ENCODE data around the gene FAM193A. TPM values are rescaled to one million over a fixed set of nuclear protein-coding genes. Genes with fewer than 3 reads are reported as not detected.

FAM193A gene
- polyA plus RNA-seq, 1 experiment: 5.9 TPM

GRCh38 chr4:2489841-2490552, 46.5 kb upstream of the FAM193A start:
- no peak for DNase-seq (ENCODE audit: low read depth, low spot score)
- ChIA-PET POLR2A (interaction anchor here (1.1 kb wide), 1 partner anchor 228 kb away, joined by 3 read pairs; the partner anchor contains the start of gene MXD4), CTCF (interaction anchor here (1.2 kb wide), 1 partner anchor 270 kb away, joined by 4 read pairs; no protein-coding TSS in a partner anchor)
- Histone ChIP-seq H3K4me3 (ENCODE audit: low read depth, low read length) (no peak overlapping the region), H3K27me3 (ENCODE audit: control insufficient read depth, insufficient read depth, low read length) (no peaks in the 10 kb centered on the region), H3K9me3 (ENCODE audit: control insufficient read depth, insufficient read depth, low read length) (no peaks in the 10 kb centered on the region), H3K27ac (ENCODE audit: low read depth, low read length) (no peak overlapping the region)
- TF ChIP-seq, protein P1, sequence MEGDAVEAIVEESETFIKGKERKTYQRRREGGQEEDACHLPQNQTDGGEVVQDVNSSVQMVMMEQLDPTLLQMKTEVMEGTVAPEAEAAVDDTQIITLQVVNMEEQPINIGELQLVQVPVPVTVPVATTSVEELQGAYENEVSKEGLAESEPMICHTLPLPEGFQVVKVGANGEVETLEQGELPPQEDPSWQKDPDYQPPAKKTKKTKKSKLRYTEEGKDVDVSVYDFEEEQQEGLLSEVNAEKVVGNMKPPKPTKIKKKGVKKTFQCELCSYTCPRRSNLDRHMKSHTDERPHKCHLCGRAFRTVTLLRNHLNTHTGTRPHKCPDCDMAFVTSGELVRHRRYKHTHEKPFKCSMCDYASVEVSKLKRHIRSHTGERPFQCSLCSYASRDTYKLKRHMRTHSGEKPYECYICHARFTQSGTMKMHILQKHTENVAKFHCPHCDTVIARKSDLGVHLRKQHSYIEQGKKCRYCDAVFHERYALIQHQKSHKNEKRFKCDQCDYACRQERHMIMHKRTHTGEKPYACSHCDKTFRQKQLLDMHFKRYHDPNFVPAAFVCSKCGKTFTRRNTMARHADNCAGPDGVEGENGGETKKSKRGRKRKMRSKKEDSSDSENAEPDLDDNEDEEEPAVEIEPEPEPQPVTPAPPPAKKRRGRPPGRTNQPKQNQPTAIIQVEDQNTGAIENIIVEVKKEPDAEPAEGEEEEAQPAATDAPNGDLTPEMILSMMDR (IDR thresholded peaks at IDR 0.05; ENCODE audit: low read depth, low read length): no peak

DNA sequence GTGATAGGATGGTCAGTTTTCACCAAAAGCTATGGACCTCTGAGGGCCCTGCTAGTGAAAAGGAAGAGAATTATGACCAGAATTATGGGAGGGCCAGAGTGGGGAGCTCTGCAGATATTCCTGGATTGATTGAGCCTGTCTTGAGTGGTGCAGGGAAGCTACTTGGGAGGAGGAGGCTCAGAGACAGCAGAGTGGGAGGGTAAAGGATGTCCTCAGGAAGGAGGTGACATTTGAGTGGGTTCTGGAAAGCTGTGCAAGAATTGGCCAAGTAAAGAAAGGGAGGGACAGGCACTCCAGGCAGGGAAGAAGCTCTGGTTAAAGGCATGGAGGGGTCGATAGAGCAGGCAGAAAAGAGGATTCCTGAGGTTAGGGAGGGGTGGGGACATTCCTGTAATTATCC, 43.5 kb upstream of the FAM193A start:
- no peaks in the 10 kb centered on the region for H3K9me3 ChIP-seq (ENCODE audit: control insufficient read depth, insufficient read depth, low read length)
- no peak overlapping the region for H3K4me3 ChIP-seq (ENCODE audit: low read depth, low read length)
- TF ChIP-seq, protein P1 (IDR thresholded peaks at IDR 0.05; ENCODE audit: low read depth, low read length): no peak
- POLR2A ChIA-PET: interaction anchor here (0.6 kb wide), 1 partner anchor 30 kb away, joined by 8 read pairs; no protein-coding TSS in a partner anchor
- no peak overlapping the region for H3K27ac ChIP-seq (ENCODE audit: low read depth, low read length)
- CTCF ChIA-PET: no interaction called here
- no peaks in the 10 kb centered on the region for H3K27me3 ChIP-seq (ENCODE audit: control insufficient read depth, insufficient read depth, low read length)
- DNase-seq (ENCODE audit: low read depth, low spot score): no peak

- CTCF ChIA-PET: interaction anchor here (2.0 kb wide), 1 partner anchor 275 kb away, joined by 7 read pairs; no protein-coding TSS in a partner anchor
- Histone ChIP-seq H3K9me3 (ENCODE audit: control insufficient read depth, insufficient read depth, low read length) (no peaks in the 10 kb centered on the region), H3K4me3 (ENCODE audit: low read depth, low read length) (no peak overlapping the region), H3K27me3 (ENCODE audit: control insufficient read depth, insufficient read depth, low read length) (no peaks in the 10 kb centered on the region), H3K27ac (ENCODE audit: low read depth, low read length) (no peak overlapping the region)
- POLR2A ChIA-PET: no interaction called here
- TF ChIP-seq, protein P1 (IDR thresholded peaks at IDR 0.05; ENCODE audit: low read depth, low read length): no peak
- DNase-seq (ENCODE audit: low read depth, low spot score): no peak
These were observed 41.5 kb upstream of the FAM193A start for GRCh38 chr4:2494992-2495391.

GRCh38 chr4:2497324-2497723, 39.1 kb upstream of the FAM193A start:
- TF ChIP-seq, protein P1 (IDR thresholded peaks at IDR 0.05; ENCODE audit: low read depth, low read length): no peak
- ChIA-PET POLR2A (no interaction called here), CTCF (no interaction called here)
- DNase-seq (ENCODE audit: low read depth, low spot score): no peak
- Histone ChIP-seq H3K27ac (ENCODE audit: low read depth, low read length) (no peak overlapping the region), H3K27me3 (ENCODE audit: control insufficient read depth, insufficient read depth, low read length) (no peaks in the 10 kb centered on the region), H3K4me3 (ENCODE audit: low read depth, low read length) (no peak overlapping the region), H3K9me3 (ENCODE audit: control insufficient read depth, insufficient read depth, low read length) (no peaks in the 10 kb centered on the region)

DNA sequence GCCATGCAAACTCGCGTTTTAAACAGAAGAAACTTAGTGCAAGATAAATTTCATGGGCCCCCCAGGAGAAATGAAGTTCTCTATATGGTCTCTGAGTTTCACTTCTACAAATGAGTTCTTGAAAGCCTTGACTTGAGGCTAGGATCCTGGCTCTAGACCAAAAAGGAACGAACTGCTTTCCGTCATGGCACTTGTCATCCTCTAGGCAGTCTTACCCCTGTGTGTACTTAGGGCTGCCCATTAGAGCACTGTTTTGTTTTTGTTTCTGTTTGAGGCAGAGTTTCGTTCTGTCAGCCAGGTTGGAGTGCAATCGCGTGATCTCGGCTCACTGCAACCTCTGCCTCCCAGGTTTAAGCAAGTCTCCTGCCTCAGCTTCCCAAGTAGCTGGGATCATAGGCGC, 38.5 kb upstream of the FAM193A start:
- H3K9me3 ChIP-seq (ENCODE audit: control insufficient read depth, insufficient read depth, low read length): no peaks in the 10 kb centered on the region
- TF ChIP-seq, protein P1 (IDR thresholded peaks at IDR 0.05; ENCODE audit: low read depth, low read length): no peak
- POLR2A ChIA-PET: no interaction called here
- no peak for DNase-seq (ENCODE audit: low read depth, low spot score)
- no peak overlapping the region for H3K27ac ChIP-seq (ENCODE audit: low read depth, low read length)
- H3K27me3 ChIP-seq (ENCODE audit: control insufficient read depth, insufficient read depth, low read length): no peaks in the 10 kb centered on the region
- H3K4me3 ChIP-seq (ENCODE audit: low read depth, low read length): no peak overlapping the region
- CTCF ChIA-PET: no interaction called here

Measured in AG04450 (cell line).